Measurements from ENCODE around the gene AAGAB.

Gene AAGAB

GRCh38 chr15:67193223-67193990 is 61.1 kb downstream of the AAGAB start:
- ChIA-PET CTCF (interaction anchor here (0.5 kb wide), 1 partner anchor 627 kb away, joined by 3 read pairs; no protein-coding TSS in a partner anchor), POLR2A (interaction anchor here (0.5 to 0.6 kb wide), 2 partner anchors 45 to 235 kb away, joined by 3 read pairs; no protein-coding TSS in a partner anchor)
- TF ChIP-seq OSR2 (tag by site-specific recombination; IDR thresholded peaks at IDR 0.05) (peak; percentile 82), ZNF362 (tag by site-specific recombination; IDR thresholded peaks at IDR 0.05) (peak; percentile 52; the same call in 1 of the 2 replicates), ZXDB (tag by site-specific recombination; IDR thresholded peaks at IDR 0.05) (peak; percentile 60; the same call in 1 of the 2 replicates), ZNF391 (tag by site-specific recombination; IDR thresholded peaks at IDR 0.05; ENCODE audit: borderline replicate concordance, low read depth) (no peak), ZNF629 (tag by site-specific recombination; IDR thresholded peaks at IDR 0.05) (0 out of 2 replicates have a peak, but pooled peaks have one; percentile 18), ZBTB6 (tag by site-specific recombination; IDR thresholded peaks at IDR 0.05) (peak; percentile 60), YY2 (tag by site-specific recombination; IDR thresholded peaks at IDR 0.05) (peak; percentile 32), GLIS1 (tag by site-specific recombination; IDR thresholded peaks at IDR 0.05) (peak; percentile 11; the same call in 1 of the 2 replicates), FEZF1 (tag by site-specific recombination; IDR thresholded peaks at IDR 0.05) (peak; percentile 77), TSHZ1 (tag by site-specific recombination; IDR thresholded peaks at IDR 0.05; ENCODE audit: borderline replicate concordance) (0 out of 2 replicates have a peak, but pooled peaks have one; percentile 27), ZBTB44 (tag by site-specific recombination; IDR thresholded peaks at IDR 0.05) (peak; percentile 75), ZNF138 (tag by site-specific recombination; IDR thresholded peaks at IDR 0.05; ENCODE audit: borderline replicate concordance) (no peak), ZNF692 (tag by site-specific recombination; IDR thresholded peaks at IDR 0.05) (0 out of 2 replicates have a peak, but pooled peaks have one; percentile 56), ZNF184 (tag by site-specific recombination; IDR thresholded peaks at IDR 0.05) (no peak), ZNF398 (tag by site-specific recombination; IDR thresholded peaks at IDR 0.05) (0 out of 2 replicates have a peak, but pooled peaks have one; percentile 13), ZBTB17 (tag by site-specific recombination; IDR thresholded peaks at IDR 0.05) (peak; percentile 38), ZBTB10 (tag by site-specific recombination; IDR thresholded peaks at IDR 0.05) (no peak), ZNF433 (tag by site-specific recombination; IDR thresholded peaks at IDR 0.05; ENCODE audit: low read depth) (no peak), ZNF600 (tag by site-specific recombination; IDR thresholded peaks at IDR 0.05) (peak; percentile 97), ZNF843 (tag by site-specific recombination; IDR thresholded peaks at IDR 0.05) (peak; percentile 88), WT1 (tag by site-specific recombination; IDR thresholded peaks at IDR 0.05) (peak; percentile 91)

More at GRCh38 chr15:67193223-67193990, 61.1 kb downstream of the AAGAB start:
- Histone ChIP-seq H3K36me3 (ENCODE audit: control insufficient read depth in 2 of 2, insufficient read depth in 1 of 2, low read length in 2 of 2) (peaks cover 0 to 58% of the 10 kb centered on the region in 2 experiments), H3K27ac (ENCODE audit: extremely low read depth, low read depth, low read length) (no peak overlapping the region), H3K4me3 (ENCODE audit: low read depth, low read length) (no peak overlapping the region), H3K9me3 (ENCODE audit: control insufficient read depth, insufficient read depth, low read depth, low read length) (no peaks in the 10 kb centered on the region), H3K4me1 (ENCODE audit: control insufficient read depth, insufficient read depth, low read length) (peaks cover 3% of the 10 kb centered on the region)
